Peyer's patch (tissue), 4 donors: ENCODE measurements around the gene TCAF1. TPM values are rescaled to one million over a fixed set of nuclear protein-coding genes. Genes with fewer than 3 reads are reported as not detected.

ENCODE experiments used
- DNase-seq, 3 donors: peaks; one replicate each; pipeline ENCODE4 v3.0.0-alpha.2; 2017 to 2019
- H3K27ac ChIP-seq, 4 donors: fragments of 200-600 bp; sonication (generic); one replicate each; pipeline ENCODE4 v1.5.1; 2016 to 2019
- H3K27me3 ChIP-seq, 2 donors: fragments of 200-600 bp; sonication (generic); one replicate each; pipeline ENCODE4 v1.5.1; 2019
- H3K36me3 ChIP-seq, 3 donors: fragments of 200-600 bp; sonication (generic); one replicate each; pipeline ENCODE4 v1.5.1; 2016 to 2019
- H3K4me1 ChIP-seq, 4 donors: fragments of 200-600 bp; sonication (generic); one replicate each; pipeline ENCODE4 v1.5.1; 2016 to 2019
- H3K4me3 ChIP-seq, 4 donors: fragments of 200-600 bp; sonication (generic); 1 replicate in 3 of 4; 2 replicates in 1 of 4; pipeline ENCODE4 v1.5.1; 2016 to 2019; ENCODE audit warnings: mild to moderate bottlenecking in 1 of 4
- H3K9me3 ChIP-seq, 4 donors: fragments of 200-600 bp; sonication (generic); one replicate each; pipeline ENCODE4 v1.5.1; 2016 to 2019; ENCODE audit warnings: mild to moderate bottlenecking in 1 of 4
- CTCF ChIP-seq, 6 experiments: fragments of 450-650 bp in 4 of 6; fragments of 200-600 bp in 2 of 6; sonication (generic) in 1 of 6; IDR thresholded peaks; one replicate each; pipeline ENCODE4 v1.5.1; 2017 to 2019; ENCODE audit warnings: antibody characterized with exemption in 6 of 6, mild to moderate bottlenecking in 3 of 6, moderate library complexity in 1 of 6
- POLR2A ChIP-seq, 2 donors: fragments of 450-650 bp; IDR thresholded peaks; one replicate each; pipeline ENCODE4 v1.5.1; 2017; ENCODE audit warnings: antibody characterized with exemption in 2 of 2, mild to moderate bottlenecking in 2 of 2, moderate library complexity in 2 of 2
- total RNA-seq, 4 donors: library from RNA; depleted of rRNA; stranded (reverse); fragments of >200 nt; gene quantifications; one replicate each; pipeline ENCODE4 v1.1.0, GENCODE V29; 2016

TCAF1 gene
- total RNA-seq, 4 donors from 2014 or later = 21.8 to 33.8 (median 24.4) TPM

GRCh38 chr7:143938379-143939243, 36.6 kb upstream of the TCAF1 start:
- Histone ChIP-seq H3K36me3 (no peaks in the 10 kb centered on the region), H3K4me3 (no peak overlapping the region), H3K4me1 (no peaks in the 10 kb centered on the region), H3K27me3 (no peaks in the 10 kb centered on the region), H3K27ac (no peak overlapping the region), H3K9me3 (peaks cover 0 to 2% (median 0%) of the 10 kb centered on the region in 4 donors)
- DNase-seq = no peak
- no peak for TF ChIP-seq CTCF (IDR thresholded peaks at IDR 0.05)
- TF ChIP-seq POLR2A (IDR thresholded peaks at IDR 0.05) = no peak

- H3K4me3 ChIP-seq = no peak overlapping the region
- DNase-seq = no peak
- peaks cover 0 to 6% (median 0%) of the 10 kb centered on the region in 4 donors for H3K9me3 ChIP-seq
- H3K27ac ChIP-seq = no peak overlapping the region
- no peaks in the 10 kb centered on the region for H3K36me3 ChIP-seq
- TF ChIP-seq CTCF (IDR thresholded peaks at IDR 0.05) (no peak), POLR2A (IDR thresholded peaks at IDR 0.05) (no peak)
- no peaks in the 10 kb centered on the region for H3K27me3 ChIP-seq
- H3K4me1 ChIP-seq = no peaks in the 10 kb centered on the region
These were observed 34.4 kb upstream of the TCAF1 start for GRCh38 chr7:143936087-143937009.

- Histone ChIP-seq H3K27me3 (no peaks in the 10 kb centered on the region), H3K9me3 (peaks cover 0 to 6% (median 0%) of the 10 kb centered on the region in 4 donors), H3K4me1 (no peaks in the 10 kb centered on the region), H3K36me3 (no peaks in the 10 kb centered on the region), H3K27ac (no peak within 1 kb of the TSS), H3K4me3 (no peak within 1 kb of the TSS)
- DNase-seq = no peak
- no peak for TF ChIP-seq POLR2A (IDR thresholded peaks at IDR 0.05)
- TF ChIP-seq CTCF (IDR thresholded peaks at IDR 0.05) = no peak
These were observed 32.8 kb upstream of the TCAF1 start, which contains the start of gene OR2F2 for GRCh38 chr7:143934526-143935325. Gene OR2F2, plus strand, starts transcription at chr7:143935233. Its CDS starts 0 bp downstream, at chr7:143935233.

- Histone ChIP-seq H3K27ac (no peak overlapping the region), H3K4me1 (no peaks in the 10 kb centered on the region), H3K9me3 (peaks cover 0 to 6% (median 0%) of the 10 kb centered on the region in 4 donors), H3K36me3 (no peaks in the 10 kb centered on the region), H3K4me3 (no peak overlapping the region), H3K27me3 (no peaks in the 10 kb centered on the region)
- TF ChIP-seq POLR2A (IDR thresholded peaks at IDR 0.05) (no peak), CTCF (IDR thresholded peaks at IDR 0.05) (no peak)
- DNase-seq = no peak
These were observed 29.8 kb upstream of the TCAF1 start for GRCh38 chr7:143931739-143932138.
